NCI-H446 treated with DMSO at 0.1 percent for 48 hours (cell line): ENCODE measurements around the gene UBQLN2.
"Not testable (repeated sequence)": the region's sequence is repeated elsewhere in the genome, so short reads cannot be mapped to it uniquely, and the experiment has no call there.

Source experiments
- DNase-seq: peaks from one replicate; lab custom pipeline; 2025; lab: John Stamatoyannopoulos, UW

UBQLN2 gene

DNA sequence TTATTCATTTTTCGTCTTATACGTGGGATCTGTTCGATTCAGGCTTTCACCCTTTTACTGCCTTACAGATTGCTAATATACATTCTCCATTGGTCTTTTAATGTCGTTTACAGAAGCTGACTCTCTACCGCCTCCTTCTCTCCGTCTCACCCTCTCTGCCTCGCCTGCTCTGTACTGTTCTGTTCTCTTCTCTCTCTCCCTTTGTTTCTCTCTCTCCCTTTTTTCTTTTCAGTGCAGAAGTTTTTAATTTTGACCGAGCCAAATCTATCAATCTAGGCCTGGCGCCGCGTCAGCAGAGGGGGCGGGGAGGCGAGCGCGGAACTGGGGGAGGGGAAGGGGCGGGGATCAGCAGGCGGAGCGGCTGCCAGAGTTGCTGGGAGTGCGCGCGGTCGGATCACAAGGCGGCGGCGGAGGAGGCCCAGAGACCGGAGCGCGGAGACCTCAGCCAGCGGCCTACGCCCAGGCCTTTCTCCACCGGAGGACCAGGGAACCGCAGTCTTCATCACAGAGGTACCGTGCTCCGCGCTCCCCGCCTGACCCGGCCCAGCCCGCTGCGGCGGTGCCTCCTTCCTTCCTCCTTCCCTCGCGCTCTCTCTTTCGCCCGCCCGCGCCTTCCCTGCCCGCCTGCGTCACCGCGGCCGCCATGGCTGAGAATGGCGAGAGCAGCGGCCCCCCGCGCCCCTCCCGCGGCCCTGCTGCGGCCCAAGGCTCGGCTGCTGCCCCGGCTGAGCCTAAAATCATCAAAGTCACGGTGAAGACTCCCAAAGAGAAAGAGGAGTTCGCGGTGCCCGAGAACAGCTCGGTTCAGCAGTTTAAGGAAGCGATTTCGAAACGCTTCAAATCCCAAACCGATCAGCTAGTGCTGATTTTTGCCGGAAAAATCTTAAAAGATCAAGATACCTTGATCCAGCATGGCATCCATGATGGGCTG is at the start of gene UBQLN2:
Gene UBQLN2 (plus strand): TSS at position 397 of the 931 bp plus-strand sequence. CDS start 247 bp downstream, at position 644.
- DNase-seq: peak; percentile 48

DNA sequence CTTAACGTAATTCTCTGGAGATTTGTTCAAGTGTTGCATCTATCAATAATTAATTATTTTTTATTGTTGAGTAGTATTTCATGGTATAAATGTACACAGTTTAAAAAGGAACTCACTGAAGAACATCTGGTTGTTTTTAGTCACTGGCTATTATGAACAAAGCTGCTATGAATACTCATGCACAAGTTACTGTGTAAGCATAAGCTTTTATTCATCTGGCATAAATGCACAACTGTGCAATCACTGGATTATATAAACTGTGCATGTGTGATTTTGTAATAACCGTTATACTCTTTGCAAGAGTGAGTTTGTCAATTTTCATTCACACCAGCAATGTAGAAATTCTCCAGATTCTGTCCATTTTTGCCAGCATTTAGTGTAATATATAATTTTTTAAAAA is 43.8 kb upstream of the UBQLN2 start:
- DNase-seq: no peak

DNA sequence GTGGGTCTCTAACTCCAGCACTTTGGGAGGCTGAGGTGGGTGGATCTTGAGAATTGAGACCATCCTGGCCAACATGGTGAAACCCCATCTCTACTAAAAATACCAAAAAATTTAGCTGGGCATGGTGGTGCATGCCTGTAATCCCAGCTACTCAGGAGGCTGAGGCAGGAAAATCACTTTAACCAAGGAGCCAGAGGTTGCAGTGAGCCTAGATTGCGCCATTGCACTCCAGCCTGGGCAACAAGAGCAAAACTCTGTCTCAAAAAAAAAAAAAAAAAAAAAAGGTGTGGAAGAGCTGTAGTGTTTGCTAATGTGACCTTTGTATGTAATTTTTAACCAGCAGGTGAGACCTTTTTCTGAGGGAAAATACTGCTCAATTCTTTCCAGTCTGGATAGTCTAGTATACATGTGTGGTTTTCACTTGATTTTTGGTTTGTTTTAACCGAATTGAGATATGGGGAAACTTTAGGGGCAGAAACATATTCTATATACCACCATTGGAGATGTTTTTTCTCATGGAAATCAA is 33.9 kb upstream of the UBQLN2 start:
- DNase-seq: not testable (repeated sequence)

DNA sequence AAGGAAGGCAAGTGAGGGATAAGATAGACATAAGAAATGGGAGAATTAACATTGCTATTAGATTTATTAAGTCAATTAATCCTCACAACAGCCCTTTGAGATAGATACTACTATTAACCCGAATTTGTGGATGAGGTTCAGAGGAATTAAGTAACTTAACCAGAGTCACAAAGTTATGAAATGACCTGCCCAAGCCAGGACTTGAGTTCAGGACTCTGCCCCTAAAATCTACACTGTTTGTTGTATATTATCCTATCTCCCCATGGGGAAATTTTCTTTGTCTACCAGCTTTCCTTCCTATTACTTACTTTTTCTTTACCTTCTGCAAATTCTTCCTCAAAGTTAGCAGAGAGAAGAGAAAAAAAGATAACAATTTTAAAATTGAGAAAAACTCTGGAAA is 33.4 kb upstream of the UBQLN2 start:
- DNase-seq: no peak

DNA sequence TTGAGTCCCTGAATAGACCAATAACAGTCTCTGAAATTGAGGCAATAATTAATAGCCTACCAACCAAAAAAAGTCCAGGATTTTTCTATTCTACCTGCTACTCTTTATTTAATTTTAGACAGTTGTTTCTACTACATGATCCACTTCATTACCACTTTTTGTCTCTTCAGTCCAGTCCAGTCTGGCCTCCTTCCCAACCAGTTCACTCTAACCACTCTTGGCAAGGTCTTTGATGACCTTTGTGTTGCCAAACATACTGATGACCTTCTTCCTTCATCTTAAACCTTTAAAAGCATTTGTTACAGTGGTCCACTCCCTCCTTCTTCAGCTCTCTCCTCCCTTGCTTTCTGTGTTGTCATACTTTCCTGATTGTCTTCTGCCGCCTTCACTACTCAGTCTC is 12.8 kb upstream of the UBQLN2 start:
- DNase-seq: no peak

DNA sequence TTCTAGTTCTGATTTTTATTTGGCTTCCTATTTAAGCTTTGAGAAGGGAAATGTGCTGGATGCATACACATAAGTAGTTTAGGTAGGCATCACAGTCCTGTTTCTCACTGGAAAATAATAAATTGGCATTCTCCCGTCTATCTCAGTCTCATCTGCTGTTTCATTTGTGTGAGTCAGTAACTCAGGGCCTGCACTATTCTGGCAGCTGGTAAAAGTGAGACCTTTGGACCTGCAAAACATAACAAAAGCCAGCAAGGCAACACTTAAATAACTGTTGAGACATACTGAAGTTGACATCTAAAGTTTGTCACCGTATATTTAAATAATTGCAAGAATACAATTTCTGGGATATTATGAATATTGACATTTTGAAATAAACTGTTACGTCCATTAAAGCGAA is 8.6 kb upstream of the UBQLN2 start:
- DNase-seq: no peak

DNA sequence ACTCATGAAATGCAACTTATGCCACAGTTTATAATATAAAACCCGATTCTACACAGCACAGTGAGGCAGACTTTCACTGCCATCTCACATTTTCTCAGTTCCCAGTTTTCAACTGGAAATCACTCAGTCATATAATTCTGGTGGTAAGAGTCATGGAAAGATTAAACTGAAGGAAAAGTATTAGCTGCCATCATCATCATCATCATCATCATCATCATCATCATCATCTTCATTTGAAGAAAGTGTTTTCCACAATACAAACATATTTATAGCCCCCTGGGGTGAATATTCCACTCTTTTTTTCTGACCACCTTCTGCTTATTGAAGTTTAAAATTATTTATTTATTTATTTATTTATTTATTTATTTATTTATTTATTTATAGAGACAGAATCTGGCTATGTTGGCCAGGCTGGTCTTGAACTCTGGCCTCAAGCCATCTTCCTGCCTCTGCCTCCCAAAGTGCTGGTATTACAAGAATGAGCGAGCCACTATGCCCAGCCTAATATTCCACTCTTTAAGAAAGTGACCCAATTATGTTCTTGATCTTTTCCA is 6.0 kb upstream of the UBQLN2 start:
- DNase-seq: no peak

DNA sequence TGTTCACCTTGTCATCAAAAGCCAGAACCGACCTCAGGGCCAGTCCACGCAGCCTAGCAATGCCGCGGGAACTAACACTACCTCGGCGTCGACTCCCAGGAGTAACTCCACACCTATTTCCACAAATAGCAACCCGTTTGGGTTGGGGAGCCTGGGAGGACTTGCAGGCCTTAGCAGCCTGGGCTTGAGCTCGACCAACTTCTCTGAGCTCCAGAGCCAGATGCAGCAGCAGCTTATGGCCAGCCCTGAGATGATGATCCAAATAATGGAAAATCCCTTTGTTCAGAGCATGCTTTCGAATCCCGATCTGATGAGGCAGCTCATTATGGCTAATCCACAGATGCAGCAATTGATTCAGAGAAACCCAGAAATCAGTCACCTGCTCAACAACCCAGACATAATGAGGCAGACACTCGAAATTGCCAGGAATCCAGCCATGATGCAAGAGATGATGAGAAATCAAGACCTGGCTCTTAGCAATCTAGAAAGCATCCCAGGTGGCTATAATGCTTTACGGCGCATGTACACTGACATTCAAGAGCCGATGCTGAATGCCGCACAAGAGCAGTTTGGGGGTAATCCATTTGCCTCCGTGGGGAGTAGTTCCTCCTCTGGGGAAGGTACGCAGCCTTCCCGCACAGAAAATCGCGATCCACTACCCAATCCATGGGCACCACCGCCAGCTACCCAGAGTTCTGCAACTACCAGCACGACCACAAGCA is 898 bp downstream of the UBQLN2 start:
- DNase-seq: no peak

DNA sequence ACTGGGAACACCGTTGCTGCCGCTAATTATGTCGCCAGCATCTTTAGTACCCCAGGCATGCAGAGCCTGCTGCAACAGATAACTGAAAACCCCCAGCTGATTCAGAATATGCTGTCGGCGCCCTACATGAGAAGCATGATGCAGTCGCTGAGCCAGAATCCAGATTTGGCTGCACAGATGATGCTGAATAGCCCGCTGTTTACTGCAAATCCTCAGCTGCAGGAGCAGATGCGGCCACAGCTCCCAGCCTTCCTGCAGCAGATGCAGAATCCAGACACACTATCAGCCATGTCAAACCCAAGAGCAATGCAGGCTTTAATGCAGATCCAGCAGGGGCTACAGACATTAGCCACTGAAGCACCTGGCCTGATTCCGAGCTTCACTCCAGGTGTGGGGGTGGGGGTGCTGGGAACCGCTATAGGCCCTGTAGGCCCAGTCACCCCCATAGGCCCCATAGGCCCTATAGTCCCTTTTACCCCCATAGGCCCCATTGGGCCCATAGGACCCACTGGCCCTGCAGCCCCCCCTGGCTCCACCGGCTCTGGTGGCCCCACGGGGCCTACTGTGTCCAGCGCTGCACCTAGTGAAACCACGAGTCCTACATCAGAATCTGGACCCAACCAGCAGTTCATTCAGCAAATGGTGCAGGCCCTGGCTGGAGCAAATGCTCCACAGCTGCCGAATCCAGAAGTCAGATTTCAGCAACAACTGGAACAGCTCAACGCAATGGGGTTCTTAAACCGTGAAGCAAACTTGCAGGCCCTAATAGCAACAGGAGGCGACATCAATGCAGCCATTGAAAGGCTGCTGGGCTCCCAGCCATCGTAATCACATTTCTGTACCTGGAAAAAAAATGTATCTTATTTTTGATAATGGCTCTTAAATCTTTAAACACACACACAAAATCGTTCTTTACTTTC is 1.8 kb downstream of the UBQLN2 start:
- no peak for DNase-seq

DNA sequence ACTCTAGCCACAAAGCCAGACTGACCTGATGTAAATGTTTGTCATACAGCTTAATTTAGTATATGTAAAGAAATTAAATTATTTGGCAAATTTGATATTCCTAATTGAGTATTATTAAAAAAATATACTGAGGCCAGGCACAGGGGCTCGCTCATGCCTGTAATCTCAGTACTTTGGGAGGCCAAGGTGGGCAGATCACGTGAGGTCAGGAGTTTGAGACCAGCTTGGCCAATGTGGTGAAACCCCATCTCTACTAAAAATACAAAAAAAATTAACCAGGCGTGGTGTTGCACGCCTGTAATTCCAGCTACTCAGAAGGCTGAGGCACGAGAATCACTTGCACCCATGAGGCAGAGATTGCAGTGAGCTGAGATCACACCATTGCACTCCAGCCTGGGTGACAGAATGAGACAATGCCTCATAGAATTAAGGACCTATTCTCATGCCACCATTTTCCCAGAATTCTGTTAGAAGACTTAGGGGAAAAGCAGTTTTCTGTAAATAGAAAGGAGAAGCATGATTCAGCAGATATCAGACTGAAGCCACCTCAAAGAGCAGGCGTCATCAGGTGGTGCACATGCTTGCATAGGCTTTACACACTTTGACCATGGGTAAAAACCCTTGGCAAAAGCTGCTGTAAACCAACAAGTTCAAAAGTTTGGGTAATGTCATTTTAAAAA is 6.1 kb downstream of the UBQLN2 start:
- DNase-seq: no peak

DNA sequence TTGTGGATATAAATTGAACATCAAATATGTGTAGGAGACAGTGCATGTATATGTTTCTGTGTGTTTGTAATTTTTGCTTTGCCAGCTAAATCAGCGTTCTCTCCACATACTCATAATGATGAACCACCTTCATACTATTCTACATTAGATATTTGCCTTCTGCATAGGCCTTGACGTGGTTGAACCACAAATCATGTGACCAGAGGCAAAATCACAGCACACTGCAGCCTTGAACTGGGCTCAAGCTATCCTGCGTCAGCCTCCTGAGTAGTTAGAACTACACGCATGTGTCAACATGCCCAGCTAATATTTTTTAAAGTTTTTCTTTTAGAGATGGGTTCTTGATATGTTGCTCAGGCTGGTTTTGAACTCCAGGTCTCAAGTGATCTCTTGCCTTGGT is 9.5 kb downstream of the UBQLN2 start:
- DNase-seq: no peak

DNA sequence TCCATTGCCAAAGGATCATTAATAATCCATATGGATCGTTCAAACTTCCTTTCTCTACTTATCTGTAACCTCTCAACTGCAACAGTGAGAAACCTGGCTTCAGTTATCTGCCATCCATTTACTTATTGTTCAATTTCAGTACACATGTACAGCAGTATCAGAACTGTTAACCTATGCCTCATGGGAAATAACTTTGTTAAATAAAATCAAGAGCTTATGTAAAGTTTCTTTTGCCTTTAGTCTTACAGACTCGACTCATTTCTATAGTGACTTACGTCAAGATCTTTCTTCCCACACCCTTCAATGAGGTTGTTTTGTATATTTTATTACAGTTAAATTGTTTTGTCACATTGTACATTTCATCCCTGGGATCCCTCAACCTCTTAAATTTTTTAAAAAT is 11.4 kb downstream of the UBQLN2 start:
- no peak for DNase-seq

DNA sequence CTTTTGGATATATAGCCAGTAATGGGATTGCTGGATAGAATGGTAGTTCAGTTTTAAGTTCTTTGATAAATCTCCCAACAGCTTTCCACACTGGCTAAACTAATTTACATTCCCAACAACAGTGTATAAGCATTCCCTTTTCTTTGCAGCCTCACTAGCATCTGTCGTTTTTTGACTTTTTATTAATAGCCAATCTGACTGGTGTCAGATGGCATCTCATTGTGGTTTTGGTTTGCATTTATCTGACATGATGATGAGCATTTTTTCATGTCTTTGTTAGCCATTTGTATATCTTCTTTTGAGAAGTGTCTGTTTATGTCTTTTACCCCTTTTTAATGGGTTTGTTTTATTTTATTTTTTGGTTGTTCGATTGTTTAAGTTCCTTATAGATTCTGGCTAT is 13.3 kb downstream of the UBQLN2 start:
- no peak for DNase-seq

DNA sequence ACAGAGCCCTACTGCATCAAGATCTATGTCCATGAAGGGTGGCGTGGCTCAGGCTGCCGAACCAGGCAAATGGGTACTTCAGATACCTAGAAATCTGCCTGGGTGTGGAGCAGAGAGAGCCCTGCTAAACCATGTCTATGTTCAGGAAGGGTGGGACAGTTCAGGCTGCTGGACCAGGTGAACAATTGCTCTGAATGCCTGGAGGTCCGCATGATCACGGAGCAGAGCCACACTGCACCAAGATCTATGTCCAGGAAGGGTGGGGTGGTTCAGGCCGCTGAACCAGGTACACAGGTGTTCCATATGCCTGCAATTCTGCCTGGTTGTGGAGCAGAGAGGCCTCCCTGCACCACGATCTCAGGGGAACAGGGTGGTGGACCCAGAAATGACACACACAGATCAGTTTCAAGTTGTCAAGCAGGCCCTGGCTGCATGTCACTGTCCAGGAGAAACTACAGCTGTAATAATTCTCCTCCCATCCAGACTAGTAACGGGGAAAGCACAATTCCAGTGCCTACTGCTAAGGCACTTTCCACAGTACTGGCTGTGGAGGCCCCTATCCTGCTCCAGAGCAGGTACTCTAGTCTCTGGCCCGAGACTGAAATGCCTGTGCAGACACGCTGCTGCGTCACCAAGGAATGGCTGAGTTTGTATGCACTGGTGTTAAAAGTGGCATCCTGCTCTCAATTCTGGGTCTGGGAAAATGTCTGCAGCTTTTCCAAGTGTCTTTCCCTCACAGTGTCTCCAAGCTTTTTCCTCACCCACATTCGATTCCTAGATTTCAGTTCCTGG is 25.2 kb downstream of the UBQLN2 start:
- DNase-seq: no peak

DNA sequence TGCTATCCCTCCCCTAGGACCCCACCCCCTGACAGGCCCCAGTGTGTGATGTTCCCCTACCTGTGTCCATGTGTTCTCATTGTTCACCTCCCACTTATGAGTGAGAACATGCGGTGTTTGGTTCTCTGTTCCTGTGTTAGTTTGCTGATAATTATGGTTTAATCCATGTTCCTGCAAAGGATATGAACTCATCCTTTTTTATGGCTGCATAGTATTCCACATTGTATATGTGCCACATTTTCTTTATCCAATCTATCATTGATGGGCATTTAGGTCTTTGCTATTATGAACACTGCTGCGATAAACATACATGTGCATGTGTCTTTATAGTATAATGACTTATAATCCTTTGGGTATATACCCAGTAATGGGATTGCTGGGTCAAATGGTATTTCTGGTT is 28.4 kb downstream of the UBQLN2 start:
- DNase-seq: not testable (repeated sequence)

DNA sequence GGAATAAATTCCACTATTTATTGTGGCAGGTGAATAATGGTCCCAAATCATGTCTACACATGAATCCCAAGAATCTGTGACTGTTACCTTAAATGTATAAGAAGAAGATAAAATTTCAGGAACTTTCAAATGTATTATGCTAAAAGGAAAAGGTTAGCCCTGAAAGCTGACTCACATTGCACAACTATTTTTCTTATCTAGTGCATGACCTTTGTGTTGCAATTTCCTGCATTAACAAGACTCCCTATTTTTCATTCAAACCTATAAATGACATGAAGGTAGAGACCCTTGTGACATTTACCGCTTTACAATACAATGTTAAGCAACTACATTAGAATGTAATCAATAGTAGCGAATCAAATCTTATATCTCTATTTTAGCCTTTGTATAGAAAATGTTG is 36.7 kb downstream of the UBQLN2 start:
- no peak for DNase-seq

DNA sequence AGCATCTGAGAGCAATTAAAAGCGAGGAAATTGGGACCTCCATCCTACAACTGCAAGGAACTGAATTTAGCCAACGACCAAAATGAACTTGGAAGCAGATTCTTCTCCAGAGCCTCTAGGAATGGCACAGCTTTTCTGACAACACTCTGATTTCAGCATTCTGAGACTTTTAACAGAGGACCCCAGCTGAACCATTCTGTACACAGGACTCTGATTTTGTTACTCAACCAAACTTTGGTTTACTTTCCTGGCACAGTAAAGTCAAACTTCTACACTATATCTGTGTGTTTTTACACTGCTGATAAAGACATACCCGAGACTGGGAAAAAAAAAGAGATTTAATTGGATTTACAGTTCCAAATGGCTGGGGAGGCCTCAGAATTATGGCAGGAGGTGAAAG is 37.6 kb downstream of the UBQLN2 start:
- DNase-seq: no peak

DNA sequence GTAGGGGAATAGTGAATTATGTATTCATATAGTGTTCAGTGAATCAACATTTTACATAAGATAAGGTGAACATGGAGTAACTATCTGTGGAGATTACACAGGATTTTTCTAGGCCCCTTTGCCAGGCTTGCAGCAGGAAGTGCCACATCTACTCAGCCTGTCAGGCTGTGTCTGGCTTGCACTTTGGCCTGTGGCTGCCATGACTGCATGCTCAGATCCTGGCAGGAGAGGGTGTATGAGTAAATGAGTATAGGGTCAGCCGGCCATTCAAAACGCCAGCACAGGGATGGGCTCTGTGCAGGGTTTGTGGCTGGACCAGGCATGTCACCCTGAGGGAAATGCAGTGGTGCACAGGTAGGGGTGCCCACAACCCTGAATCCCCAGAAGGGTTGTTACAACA is 51.9 kb downstream of the UBQLN2 start:
- no peak for DNase-seq
